Stimulated activated CD8-positive, alpha-beta memory T cell treated with anti-CD3 and anti-CD28 coated beads, Interleukin-12 subunit alpha, Interleukin-12 subunit beta, amount 100 ng/mL, for 4 hours (primary cell): ENCODE results near the gene ENO3.
"Not testable (repeated sequence)": the region's sequence is repeated elsewhere in the genome, so short reads cannot be mapped to it uniquely, and the experiment has no call there.

Experiments used
- DNase-seq: peaks from one replicate; pipeline ENCODE4 v3.0.0-alpha.2; 2020; ENCODE audit warnings: low read depth

ENO3 gene

DNA sequence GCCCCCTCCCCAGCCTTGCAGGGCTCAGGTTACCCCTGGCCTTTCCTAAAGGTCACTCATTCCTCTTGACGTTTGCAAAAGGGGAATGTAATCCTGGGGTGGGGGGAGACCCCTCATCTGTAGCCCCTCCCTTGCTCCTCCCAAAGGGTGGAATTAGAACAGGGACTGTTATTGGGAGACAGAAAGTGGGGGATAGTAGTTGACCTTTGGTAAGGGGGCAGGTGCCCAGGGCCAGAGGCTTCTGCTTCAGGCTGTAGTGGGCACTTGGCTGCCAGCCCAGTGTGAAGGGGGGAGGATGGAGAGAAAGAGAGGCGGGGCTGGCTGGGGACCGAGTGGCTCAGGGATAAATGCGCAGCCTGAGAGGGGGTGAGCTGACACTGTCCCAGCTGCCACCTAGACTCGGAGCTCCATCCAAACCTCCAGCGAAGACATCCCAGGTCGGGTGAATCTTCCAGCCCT lies at the start of gene ENO3:
Gene ENO3 (plus strand): TSS at position 374 of the 459 bp plus-strand sequence. CDS start 711 bp downstream, outside the sequence.
- no peak for DNase-seq

DNA sequence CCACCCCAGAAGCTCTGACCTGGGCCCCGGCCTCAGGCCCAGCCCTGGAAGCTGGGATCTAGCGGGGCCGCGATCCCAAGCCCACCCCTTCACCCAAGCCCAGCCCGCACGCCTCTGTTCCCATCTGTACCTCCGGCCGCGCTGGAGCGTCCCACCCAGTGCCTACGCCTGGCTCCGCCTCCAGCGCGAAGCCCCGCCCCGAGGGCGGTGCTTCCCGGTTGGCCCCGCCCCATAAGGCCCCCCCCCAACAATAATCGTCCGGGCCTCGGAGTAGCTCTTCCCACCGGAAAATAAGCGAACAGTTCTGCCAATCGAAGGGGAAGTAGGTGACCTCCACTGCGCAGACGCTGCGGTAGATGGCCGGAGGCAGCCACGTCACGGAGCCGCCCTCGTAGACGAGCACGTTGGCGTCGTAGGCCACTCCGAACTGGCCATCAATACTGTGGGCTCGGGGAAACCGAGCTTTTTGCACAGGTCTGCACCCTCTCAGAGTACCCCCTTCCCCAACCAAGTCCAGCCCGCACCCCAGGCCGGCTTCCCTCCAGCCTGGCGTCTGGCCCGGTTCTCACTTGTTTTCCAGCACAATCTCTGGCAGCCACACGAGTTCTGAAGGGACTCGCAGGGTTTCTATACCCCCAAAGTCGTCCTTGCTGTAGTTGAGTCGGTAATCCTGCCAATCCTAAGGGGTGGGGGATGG lies 49.1 kb upstream of the ENO3 start:
- peak; percentile 28 for DNase-seq

GRCh38 chr17:4902540-4902939 lies 48.4 kb upstream of the ENO3 start:
- no peak for DNase-seq

- peak; percentile 36 for DNase-seq
These were observed 47.7 kb upstream of the ENO3 start, which contains the start of gene CHRNE for GRCh38 chr17:4903051-4903818. CHRNE (minus strand) TSS chr17:4903098; CDS start chr17:4903063, 35 bp downstream.

DNA sequence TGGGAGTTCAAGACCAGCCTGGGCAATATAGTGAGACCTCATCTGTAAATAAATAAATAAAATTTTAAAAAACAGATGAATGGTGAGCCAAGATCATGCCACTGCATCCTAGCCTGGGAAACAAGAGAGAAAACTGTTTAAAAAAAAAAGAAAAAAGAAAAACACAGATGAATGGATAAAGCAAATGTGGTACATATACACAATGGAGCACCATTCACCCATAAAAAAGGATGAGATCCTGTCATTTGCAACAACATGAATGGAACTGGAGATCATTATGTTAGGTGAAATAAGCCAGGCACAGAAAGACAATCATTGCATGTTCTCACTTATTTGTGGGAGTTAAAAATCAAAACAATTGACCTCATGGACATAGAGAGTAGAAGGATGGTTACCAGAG lies 44.3 kb upstream of the ENO3 start:
- not testable (repeated sequence) for DNase-seq

DNA sequence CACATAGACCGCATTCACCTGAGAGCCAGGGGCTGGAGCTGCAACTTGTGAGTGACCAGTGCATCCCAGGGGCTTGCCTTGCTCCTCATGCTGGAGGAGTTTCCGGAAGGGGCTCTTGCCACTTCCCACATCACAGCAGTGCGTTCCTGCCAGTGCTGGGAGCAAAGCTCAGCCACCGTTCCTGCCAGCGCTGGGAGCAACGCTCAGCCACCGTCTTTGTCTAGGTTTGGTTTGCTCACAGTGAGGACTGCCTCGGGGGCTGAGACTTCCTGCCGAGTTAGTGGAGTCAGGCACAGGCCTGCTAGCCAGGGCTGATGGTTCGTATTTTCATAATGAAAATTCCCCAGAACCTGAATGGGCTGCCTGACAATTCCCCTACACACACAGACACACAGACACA lies 42.6 kb upstream of the ENO3 start:
- DNase-seq = no peak

DNA sequence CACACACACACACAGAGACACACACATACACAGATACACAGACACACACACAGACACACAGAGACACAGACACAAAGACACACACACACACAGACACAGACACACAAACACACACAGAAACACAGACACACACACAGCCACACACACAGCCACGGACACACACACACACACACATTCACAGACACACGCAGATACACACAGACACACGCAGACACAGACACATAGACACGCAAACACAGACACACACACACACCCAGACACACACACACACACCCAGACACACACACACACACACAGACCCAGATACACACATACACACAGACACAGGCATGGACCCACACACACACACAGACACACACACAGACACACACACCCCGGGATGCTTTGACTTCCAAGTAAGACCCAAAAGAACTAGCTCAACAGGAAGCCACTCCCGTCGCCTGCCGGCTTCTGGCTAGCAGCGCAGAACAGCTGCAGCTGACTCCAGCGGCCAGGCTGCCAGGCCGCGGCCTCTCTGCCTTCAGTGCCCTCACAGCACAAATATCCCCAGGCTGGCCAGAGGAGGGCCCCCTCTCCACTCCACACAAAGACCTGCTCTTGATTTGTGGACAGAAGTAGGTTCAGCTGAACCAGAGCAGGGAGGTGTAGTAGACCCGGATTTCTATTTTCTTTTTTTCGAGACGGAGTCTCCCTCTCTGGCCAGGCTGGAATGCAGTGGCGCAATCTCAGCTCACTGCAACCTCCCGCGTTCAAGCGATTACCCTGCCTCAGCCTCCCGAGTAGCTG lies 42.0 kb upstream of the ENO3 start:
- DNase-seq = peak; percentile 53

- no peak for DNase-seq
These were observed 36.9 kb upstream of the ENO3 start for GRCh38 chr17:4913994-4914393.

DNA sequence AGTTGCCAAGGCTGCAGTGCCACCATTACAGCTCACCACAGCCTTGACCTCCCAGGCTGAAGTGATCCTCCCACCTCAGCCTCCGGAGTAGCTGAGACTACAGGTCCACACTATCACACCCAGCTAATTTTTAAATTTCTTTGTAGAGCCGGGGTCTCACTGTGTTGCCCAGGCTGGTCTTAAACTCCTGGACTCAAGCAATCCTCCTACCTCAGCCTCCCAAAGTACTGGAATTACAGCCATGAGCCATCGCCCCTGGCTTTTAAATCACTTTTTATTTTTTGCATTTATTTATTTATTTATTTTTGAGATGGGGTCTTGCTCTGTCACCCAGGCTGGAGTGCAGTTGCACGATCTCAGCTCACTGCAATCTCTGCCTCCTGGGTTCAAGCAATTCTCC lies 36.4 kb upstream of the ENO3 start:
- not testable (repeated sequence) for DNase-seq

DNA sequence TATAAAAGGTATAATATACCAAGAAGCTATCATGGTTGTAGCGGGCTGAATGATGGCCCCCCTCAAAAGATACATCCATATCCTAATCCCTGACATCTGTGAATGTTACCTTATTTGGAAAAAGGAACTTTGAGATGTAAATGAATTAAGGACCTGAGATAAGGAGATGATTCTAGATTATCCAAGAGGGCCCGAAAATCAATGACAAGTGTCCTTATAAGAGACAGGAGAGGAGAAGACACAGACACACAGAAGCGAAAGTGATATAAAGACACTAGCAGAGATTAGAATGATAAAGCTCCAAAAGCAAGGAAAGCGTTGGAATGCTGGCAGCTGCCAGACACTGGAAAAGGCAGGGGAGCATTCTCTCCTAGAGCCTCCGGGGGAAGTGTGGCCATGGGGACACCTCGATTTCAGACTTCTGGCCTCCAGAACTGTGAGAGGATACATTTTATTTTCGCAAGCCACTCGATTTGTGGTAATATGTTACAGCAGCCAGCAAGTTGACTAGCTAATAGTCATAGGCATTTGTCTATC lies 31.3 kb upstream of the ENO3 start:
- no peak for DNase-seq

DNA sequence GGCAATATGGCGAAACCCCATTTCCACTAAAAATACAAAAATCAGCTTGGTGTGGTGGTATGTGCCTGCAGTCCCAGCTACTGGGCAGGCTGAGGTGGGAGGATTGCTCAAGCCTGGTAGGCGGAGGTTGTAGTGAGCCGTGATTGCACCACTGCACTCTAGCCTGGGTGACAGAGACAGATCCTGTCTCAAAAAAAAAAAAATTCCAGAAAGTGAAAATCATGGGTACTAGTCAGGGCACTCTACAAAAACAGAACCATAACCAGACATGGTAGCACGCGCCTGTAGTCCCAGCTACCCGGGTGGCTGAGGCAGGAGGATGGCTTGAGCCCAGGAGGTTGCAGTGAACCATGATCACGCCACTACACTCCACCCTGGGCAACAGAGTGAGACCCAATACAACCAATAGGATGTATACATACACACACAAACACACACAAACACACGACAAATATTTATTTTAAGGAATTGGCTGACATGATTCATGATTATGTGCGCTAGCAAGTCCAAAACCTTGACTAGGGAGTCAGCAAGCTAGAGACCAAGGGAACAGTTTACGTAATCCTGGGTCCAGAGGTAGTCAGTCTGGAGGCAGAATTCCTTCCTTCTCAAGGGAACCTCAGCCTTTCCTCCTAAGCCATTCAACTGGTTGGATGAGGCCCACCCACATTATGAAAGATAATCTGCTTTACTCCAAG lies 30.4 kb upstream of the ENO3 start:
- DNase-seq = no peak

- no peak for DNase-seq
These were observed 29.6 kb upstream of the ENO3 start for GRCh38 chr17:4921320-4921719.

DNA sequence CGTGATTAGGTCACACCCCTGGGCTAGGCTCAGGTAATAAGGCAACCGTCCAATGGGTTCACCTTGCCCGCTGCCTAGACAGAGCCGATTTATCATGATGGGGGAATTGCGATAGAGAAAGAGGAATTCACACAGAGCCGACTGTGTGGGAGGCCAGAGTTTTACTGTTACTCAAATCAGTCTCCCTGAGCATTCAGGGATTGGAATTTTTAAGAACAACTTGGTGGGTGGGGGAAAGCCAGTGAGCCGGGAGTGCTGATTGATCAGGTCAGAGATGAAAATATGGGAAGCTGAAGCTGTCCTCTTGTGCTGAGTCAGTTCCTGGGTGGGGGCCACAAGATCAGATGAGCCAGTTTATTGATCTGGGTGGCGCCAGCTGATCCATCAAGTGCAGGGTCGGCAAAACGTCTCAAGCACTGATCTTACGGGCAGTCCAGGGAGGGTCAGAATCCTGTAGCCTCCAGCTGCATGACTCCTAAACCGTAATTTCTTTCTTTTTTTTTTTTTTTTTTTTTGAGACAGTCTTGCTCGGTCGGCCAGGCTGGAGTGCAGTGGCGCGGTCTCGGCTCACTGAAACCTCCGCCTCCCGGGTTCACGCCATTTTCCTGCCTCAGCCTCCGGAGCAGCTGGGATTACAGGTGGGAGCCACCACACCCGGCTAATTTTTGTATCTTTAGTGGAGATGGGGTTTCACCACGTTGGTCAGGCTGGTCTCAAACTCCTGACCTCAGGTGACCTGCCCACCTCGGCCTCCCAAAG lies 24.2 kb upstream of the ENO3 start:
- DNase-seq = not testable (repeated sequence)

DNA sequence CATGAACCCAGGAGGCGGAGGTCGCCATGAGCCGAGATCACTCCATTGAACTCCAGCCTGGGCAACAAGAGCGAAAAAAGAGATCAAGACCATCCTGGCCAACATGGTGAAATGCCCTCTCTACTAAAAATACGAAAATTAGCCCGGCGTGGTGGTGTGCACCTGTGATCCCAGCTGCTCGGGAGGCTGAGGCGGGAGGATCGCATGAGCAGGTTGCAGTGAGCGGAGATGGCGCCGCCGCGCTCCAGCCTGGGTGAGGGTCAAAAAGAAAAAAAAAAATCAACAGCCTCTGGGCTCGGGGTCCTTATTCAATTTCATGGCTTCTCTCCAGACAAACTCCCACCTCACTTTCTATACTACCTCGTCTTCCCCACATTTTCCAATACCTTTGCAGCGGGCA lies 22.0 kb upstream of the ENO3 start:
- no peak for DNase-seq

GRCh38 chr17:4931963-4932362 lies 19.0 kb upstream of the ENO3 start, which contains the start of gene GP1BA:
GP1BA (plus strand) TSS chr17:4932277; CDS start chr17:4932605, 328 bp downstream.
- no peak for DNase-seq

DNA sequence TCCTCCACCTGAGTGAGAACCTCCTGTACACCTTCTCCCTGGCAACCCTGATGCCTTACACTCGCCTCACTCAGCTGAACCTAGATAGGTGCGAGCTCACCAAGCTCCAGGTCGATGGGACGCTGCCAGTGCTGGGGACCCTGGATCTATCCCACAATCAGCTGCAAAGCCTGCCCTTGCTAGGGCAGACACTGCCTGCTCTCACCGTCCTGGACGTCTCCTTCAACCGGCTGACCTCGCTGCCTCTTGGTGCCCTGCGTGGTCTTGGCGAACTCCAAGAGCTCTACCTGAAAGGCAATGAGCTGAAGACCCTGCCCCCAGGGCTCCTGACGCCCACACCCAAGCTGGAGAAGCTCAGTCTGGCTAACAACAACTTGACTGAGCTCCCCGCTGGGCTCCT lies 18.2 kb upstream of the ENO3 start:
- DNase-seq = no peak

- no peak for DNase-seq
These were observed 17.3 kb upstream of the ENO3 start for GRCh38 chr17:4933646-4934045.

GRCh38 chr17:4934173-4934979 lies 16.5 kb upstream of the ENO3 start:
- DNase-seq = no peak

GRCh38 chr17:4935650-4936049 lies 15.3 kb upstream of the ENO3 start:
- DNase-seq = no peak

DNA sequence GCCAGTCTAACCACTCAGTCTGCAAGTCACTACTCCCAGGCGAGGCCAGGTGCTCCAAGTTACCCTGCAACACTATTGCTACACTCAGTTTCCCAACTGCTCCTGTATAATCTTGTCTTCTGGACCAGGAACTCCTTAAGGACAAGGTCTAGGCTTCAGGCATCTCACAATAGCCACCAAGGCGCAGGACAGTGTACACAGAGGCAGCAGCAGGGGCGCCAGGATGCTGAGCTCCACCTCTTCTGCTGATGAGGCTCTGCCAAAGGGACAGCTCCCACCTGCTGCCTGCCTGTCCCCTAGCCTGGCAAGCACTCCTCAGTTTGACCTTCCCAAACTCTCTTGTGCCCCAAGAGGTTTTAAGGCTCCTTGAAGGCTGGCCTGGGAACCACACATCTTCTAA lies 14.5 kb upstream of the ENO3 start:
- no peak for DNase-seq
